NCI-H69 (cell line): ENCODE measurements around the gene DRD5.

ENCODE experiments used
- DNase-seq: peaks from one replicate; lab custom pipeline; 2025; lab: John Stamatoyannopoulos, UW

The DRD5 gene

GRCh38 chr4:9816285-9816684, 34.9 kb downstream of the DRD5 start:
- no peak for DNase-seq

GRCh38 chr4:9820343-9820742, 38.9 kb downstream of the DRD5 start:
- DNase-seq: no peak

GRCh38 chr4:9825049-9825448, 43.6 kb downstream of the DRD5 start:
- no peak for DNase-seq

- no peak for DNase-seq
These were observed 45.1 kb downstream of the DRD5 start for GRCh38 chr4:9826551-9826950.

- no peak for DNase-seq
These were observed 51.2 kb downstream of the DRD5 start for GRCh38 chr4:9832640-9833039.

- DNase-seq: no peak
These were observed 52.0 kb downstream of the DRD5 start for GRCh38 chr4:9833421-9833820.
